Keratinocyte (primary cell): ENCODE measurements around the gene RAB3IL1.

Source experiments
- EZH2 ChIP-seq: IDR thresholded peaks from one replicate; pipeline ENCODE4 v1.6.1; 2012; ENCODE audit warnings: inconsistent platforms, mild to moderate bottlenecking, low read length, moderate library complexity
- TF ChIP-seq, protein P1 (sequence below), 3 experiments: IDR thresholded peaks in 1 of 3; conservative IDR thresholded peaks in 1 of 3; optimal IDR thresholded peaks in 1 of 3; 2 replicates in 2 of 3; 3 replicates in 1 of 3; pipeline versions ENCODE3 to v1.5.1; 2011; ENCODE audit warnings: low read length in 3 of 3, mild to moderate bottlenecking in 3 of 3, moderate library complexity in 2 of 3, control low read depth in 1 of 3, inconsistent platforms in 1 of 3; ENCODE audit not compliant: insufficient read depth in 2 of 3; ENCODE audit errors: extremely low read depth in 1 of 3

DNA sequence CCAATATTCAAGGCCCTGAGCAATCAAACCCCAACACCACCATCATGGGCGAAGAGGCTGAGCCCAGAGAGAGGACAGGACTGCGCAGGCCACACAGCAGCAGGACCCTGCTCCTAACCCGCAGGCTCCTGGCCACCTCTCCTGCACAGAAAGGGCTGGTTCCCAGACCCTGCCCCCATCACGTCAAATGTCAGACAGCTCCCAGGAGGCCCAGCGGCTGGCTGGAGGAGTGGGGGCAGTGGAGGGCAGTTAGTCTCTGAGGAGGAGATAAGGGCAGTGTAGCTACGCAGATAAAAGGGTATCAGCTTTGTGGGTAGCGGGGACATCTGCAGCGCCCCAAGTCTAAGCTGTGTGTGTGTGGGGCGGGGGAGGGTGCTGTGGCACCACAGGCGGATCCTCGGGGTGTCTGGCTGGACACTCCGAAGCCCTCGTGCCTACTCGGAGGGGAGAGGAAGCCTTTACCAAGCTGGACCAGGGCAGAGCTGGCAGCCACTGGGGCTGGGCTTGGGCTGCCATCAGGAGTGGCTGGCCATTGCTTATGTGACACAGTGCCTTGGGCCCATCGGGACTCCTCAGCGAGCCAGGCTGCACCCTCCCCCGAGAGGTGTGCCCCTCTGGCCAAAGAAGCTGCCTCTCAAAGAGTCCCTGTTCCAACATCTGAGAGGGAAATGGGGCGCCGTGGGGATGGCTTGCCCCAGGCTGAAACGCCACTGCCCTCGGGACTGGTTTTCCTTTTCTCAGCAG lies 47.5 kb downstream of the RAB3IL1 start:
- TF ChIP-seq, protein P1, sequence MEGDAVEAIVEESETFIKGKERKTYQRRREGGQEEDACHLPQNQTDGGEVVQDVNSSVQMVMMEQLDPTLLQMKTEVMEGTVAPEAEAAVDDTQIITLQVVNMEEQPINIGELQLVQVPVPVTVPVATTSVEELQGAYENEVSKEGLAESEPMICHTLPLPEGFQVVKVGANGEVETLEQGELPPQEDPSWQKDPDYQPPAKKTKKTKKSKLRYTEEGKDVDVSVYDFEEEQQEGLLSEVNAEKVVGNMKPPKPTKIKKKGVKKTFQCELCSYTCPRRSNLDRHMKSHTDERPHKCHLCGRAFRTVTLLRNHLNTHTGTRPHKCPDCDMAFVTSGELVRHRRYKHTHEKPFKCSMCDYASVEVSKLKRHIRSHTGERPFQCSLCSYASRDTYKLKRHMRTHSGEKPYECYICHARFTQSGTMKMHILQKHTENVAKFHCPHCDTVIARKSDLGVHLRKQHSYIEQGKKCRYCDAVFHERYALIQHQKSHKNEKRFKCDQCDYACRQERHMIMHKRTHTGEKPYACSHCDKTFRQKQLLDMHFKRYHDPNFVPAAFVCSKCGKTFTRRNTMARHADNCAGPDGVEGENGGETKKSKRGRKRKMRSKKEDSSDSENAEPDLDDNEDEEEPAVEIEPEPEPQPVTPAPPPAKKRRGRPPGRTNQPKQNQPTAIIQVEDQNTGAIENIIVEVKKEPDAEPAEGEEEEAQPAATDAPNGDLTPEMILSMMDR (optimal IDR thresholded peaks at IDR 0.05 in 1 of 3, IDR thresholded peaks at IDR 0.05 in 1 of 3, conservative IDR thresholded peaks at IDR 0.05 in 1 of 3; ENCODE audit: extremely low read depth in 1 of 3, insufficient read depth in 2 of 3, low read length in 3 of 3) = no peak
- no peak for TF ChIP-seq EZH2
